PC-3 (cell line): Measurements from ENCODE around the gene PKDREJ. TPM values are rescaled to one million over a fixed set of nuclear protein-coding genes. Genes with fewer than 3 reads are reported as not detected.

Experiments used
- ATAC-seq: fragments of 200-7000 bp; cut with Tn5 transposase; 2 replicates; pipeline ENCODE4 v1.9.1; 2020; ENCODE audit warnings: mild to moderate bottlenecking, moderate library complexity
- BruUV-seq: library from RNA; stranded (reverse); fragments of 400-500 nt; replicated peaks from 2 replicates; lab custom pipeline; 2021; lab: Mats Ljungman, UMichigan
- CTCF ChIA-PET: fragments of 300-600 bp; sonication (Branson Sonifier 250); formaldehyde crosslinking; loops from one replicate; lab custom pipeline; 2022; ENCODE audit warnings: antibody characterized with exemption; lab: Charles Lee
- POLR2A ChIA-PET: fragments of 300-600 bp; sonication (Branson Sonifier 250); formaldehyde crosslinking; loops from one replicate; lab custom pipeline; 2022; ENCODE audit warnings: antibody characterized with exemption; ENCODE audit not compliant: unreplicated experiment; lab: Charles Lee
- DNase-seq: peaks from one replicate; pipeline ENCODE4 v3.0.0-alpha.2; 2015
- H2AFZ ChIP-seq: fragments of 300-600 bp; sonication (generic); 2 replicates; pipeline ENCODE4 v1.6.0; 2016; ENCODE audit warnings: antibody characterized with exemption, low read length
- H3F3A ChIP-seq: fragments of 300-600 bp; sonication (generic); one replicate; pipeline ENCODE4 v1.6.0; 2017; ENCODE audit warnings: antibody characterized with exemption, low read length, control low read depth, mild to moderate bottlenecking; ENCODE audit not compliant: unreplicated experiment
- H3K27ac ChIP-seq: fragments of 300-600 bp; sonication (generic); 2 replicates; pipeline ENCODE4 v1.5.1; 2016; ENCODE audit warnings: mild to moderate bottlenecking, low read length
- H3K27me3 ChIP-seq: fragments of 300-600 bp; sonication (generic); 2 replicates; pipeline ENCODE4 v1.6.1; 2016; ENCODE audit warnings: low read length, mixed read lengths
- H3K36me3 ChIP-seq: fragments of 300-600 bp; sonication (generic); 2 replicates; pipeline ENCODE4 v1.6.1; 2016; ENCODE audit warnings: low read depth, mixed run types, low read length, mixed read lengths
- H3K4me1 ChIP-seq: fragments of 300-600 bp; sonication (generic); 2 replicates; pipeline ENCODE4 v1.5.1; 2016; ENCODE audit warnings: low read length; ENCODE audit not compliant: insufficient read depth
- H3K4me2 ChIP-seq: fragments of 300-600 bp; sonication (generic); 2 replicates; pipeline ENCODE4 v1.6.0; 2016; ENCODE audit warnings: low read length
- H3K4me3 ChIP-seq: fragments of 300-600 bp; sonication (generic); 2 replicates; pipeline ENCODE4 v1.5.1; 2016; ENCODE audit warnings: mild to moderate bottlenecking, low read length, mixed read lengths
- H3K79me2 ChIP-seq: fragments of 300-600 bp; sonication (generic); 2 replicates; pipeline ENCODE4 v1.6.1; 2017; ENCODE audit warnings: low read length, mixed read lengths
- H3K9ac ChIP-seq: fragments of 300-600 bp; sonication (generic); 2 replicates; pipeline ENCODE4 v1.6.0; 2016; ENCODE audit warnings: mild to moderate bottlenecking, low read length
- H3K9me2 ChIP-seq: fragments of 300-600 bp; sonication (generic); replicated peaks from 2 replicates; pipeline ENCODE4 v1.6.1; 2016; ENCODE audit warnings: mixed run types, low read length, mixed read lengths
- H3K9me3 ChIP-seq: fragments of 300-600 bp; sonication (generic); 2 replicates; pipeline ENCODE4 v1.6.1; 2016; ENCODE audit warnings: low read length, mixed read lengths
- H4K20me1 ChIP-seq: fragments of 300-600 bp; sonication (generic); 2 replicates; pipeline ENCODE4 v1.6.1; 2016; ENCODE audit warnings: low read length, mixed read lengths
- EZH2 ChIP-seq: fragments of 300-600 bp; sonication (generic); IDR thresholded peaks from one replicate; pipeline ENCODE4 v1.6.1; 2017; ENCODE audit warnings: antibody characterized with exemption, mild to moderate bottlenecking, low read length; ENCODE audit not compliant: unreplicated experiment
- EZH2phosphoT487 ChIP-seq: fragments of 300-600 bp; sonication (generic); IDR thresholded peaks from 2 replicates; pipeline ENCODE4 v1.6.1; 2018; ENCODE audit warnings: mild to moderate bottlenecking, antibody characterized with exemption, low read length, borderline replicate concordance
- intact Hi-C: fragments of 100-400 bp; cut with micrococcal nuclease; formaldehyde crosslinking; loops from 2 replicates; pipeline ENCODE4 v1.9.0; 2023
- total RNA-seq: library from RNA; depleted of rRNA; stranded (reverse); fragments of >200 nt; gene quantifications from 2 replicates; pipeline ENCODE4 v1.2.3, GENCODE V29; 2014
- TF ChIP-seq, protein P1 (sequence below): fragments of 300-600 bp; sonication (generic); conservative IDR thresholded peaks from 2 replicates; pipeline ENCODE4 v1.5.1; 2017; ENCODE audit warnings: antibody characterized with exemption, low read depth, mild to moderate bottlenecking, low read length

PKDREJ gene
- total RNA-seq, 1 experiment from 2014 or later, result not detected

DNA sequence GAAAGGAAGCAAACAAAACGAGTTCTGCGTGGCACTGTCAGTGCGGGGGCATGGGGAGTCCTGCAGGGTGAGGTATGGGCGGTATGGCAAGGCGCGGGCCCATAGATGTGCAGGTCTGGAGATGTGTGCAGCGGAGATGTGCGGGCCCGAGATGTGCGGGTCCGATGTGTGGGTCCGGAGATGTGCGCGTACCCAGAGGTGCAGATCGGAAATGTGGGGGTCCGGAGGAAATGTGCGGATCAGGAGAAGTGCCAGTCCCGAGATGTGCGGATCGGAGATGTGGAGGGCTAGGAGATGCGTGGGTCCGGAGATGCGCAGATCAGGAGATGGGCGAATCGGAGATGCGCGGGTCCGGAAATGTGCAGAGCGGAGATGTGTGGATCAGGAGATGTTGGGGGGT lies 49.0 kb downstream of the PKDREJ start:
- Histone ChIP-seq H3K36me3 (0 out of 2 replicates have a peak, but pooled peaks cover 5% of the 10 kb centered on the region), H3F3A (no peaks in the 10 kb centered on the region), H3K9me3 (no peaks in the 10 kb centered on the region), H3K27ac (no peak overlapping the region), H3K4me2 (no peak overlapping the region), H2AFZ (no peak overlapping the region), H3K9ac (no peak overlapping the region), H3K4me1 (no peaks in the 10 kb centered on the region), H4K20me1 (no peaks in the 10 kb centered on the region), H3K27me3 (no peaks in the 10 kb centered on the region), H3K79me2 (no peaks in the 10 kb centered on the region), H3K9me2 (no peaks in the 10 kb centered on the region), H3K4me3 (no peak overlapping the region)
- intact Hi-C loops, result no loop called here
- TF ChIP-seq EZH2phosphoT487 (no peak), EZH2 (no peak)
- TF ChIP-seq, protein P1, sequence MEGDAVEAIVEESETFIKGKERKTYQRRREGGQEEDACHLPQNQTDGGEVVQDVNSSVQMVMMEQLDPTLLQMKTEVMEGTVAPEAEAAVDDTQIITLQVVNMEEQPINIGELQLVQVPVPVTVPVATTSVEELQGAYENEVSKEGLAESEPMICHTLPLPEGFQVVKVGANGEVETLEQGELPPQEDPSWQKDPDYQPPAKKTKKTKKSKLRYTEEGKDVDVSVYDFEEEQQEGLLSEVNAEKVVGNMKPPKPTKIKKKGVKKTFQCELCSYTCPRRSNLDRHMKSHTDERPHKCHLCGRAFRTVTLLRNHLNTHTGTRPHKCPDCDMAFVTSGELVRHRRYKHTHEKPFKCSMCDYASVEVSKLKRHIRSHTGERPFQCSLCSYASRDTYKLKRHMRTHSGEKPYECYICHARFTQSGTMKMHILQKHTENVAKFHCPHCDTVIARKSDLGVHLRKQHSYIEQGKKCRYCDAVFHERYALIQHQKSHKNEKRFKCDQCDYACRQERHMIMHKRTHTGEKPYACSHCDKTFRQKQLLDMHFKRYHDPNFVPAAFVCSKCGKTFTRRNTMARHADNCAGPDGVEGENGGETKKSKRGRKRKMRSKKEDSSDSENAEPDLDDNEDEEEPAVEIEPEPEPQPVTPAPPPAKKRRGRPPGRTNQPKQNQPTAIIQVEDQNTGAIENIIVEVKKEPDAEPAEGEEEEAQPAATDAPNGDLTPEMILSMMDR, result no peak
- ChIA-PET CTCF (no interaction called here), POLR2A (no interaction called here)
- BruUV-seq, result no TSS peak
- ATAC-seq (no peak), DNase-seq (no peak)

DNA sequence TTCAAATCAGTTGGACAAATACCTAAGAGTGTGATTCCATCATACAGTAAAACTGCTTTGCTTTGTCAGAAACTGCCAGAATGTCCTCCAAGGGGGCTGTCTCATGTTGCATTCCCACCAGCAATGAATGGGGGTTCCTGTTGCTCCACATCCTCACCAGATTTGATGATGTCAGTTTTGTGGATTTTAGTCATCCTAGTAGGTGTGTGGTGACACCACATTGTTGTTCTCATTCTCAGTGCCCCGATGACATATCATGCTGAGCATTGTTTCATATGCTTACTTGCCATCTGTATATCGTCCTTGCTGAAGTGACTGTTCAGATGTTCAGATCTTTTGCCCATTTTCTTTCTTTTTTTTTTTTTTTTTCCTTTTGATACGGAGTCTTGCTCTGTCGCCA lies 50.1 kb downstream of the PKDREJ start:
- DNase-seq (no peak), ATAC-seq (no peak)
- no peaks in the 10 kb centered on the region for H3K4me1 ChIP-seq
- TF ChIP-seq EZH2, result no peak
- TF ChIP-seq, protein P1, result no peak
- no peak for TF ChIP-seq EZH2phosphoT487
- no peaks in the 10 kb centered on the region for H4K20me1 ChIP-seq
- no TSS peak for BruUV-seq
- no peak overlapping the region for H3K4me3 ChIP-seq
- intact Hi-C loops, result no loop called here
- no peak overlapping the region for H3K9ac ChIP-seq
- H3K9me2 ChIP-seq, result no peaks in the 10 kb centered on the region
- H3K27ac ChIP-seq, result no peak overlapping the region
- H3F3A ChIP-seq, result no peaks in the 10 kb centered on the region
- H3K4me2 ChIP-seq, result no peak overlapping the region
- no peaks in the 10 kb centered on the region for H3K79me2 ChIP-seq
- no peaks in the 10 kb centered on the region for H3K9me3 ChIP-seq
- H2AFZ ChIP-seq, result no peak overlapping the region
- POLR2A ChIA-PET, result no interaction called here
- 0 out of 2 replicates have a peak, but pooled peaks cover 6% of the 10 kb centered on the region for H3K36me3 ChIP-seq
- no peaks in the 10 kb centered on the region for H3K27me3 ChIP-seq
- CTCF ChIA-PET, result no interaction called here

DNA sequence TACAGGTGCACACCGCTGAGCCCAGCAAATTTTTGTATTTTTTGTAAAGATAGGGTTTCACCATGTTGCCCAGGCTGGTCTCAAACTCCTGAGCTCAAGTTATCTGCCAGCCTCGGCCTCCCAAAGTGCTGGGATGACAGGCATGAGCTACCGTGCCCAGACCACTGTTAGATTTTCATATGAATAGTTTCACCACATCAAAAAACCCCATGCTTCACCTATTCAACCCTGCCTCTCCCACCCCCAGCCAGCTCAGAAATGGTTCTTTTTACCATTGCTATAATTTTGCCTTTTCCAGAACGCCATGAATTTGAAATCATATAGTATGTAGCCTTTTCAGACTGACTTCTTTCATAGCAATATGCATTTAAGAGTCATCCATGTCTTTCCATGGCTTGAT lies 50.9 kb downstream of the PKDREJ start:
- no peak overlapping the region for H3K4me3 ChIP-seq
- TF ChIP-seq EZH2phosphoT487 (no peak), EZH2 (no peak)
- TF ChIP-seq, protein P1, result no peak
- POLR2A ChIA-PET, result no interaction called here
- CTCF ChIA-PET, result no interaction called here
- 0 out of 2 replicates have a peak, but pooled peaks cover 6% of the 10 kb centered on the region for H3K36me3 ChIP-seq
- H3K4me2 ChIP-seq, result no peak overlapping the region
- H3K79me2 ChIP-seq, result no peaks in the 10 kb centered on the region
- ATAC-seq (no peak), DNase-seq (no peak)
- no peaks in the 10 kb centered on the region for H3F3A ChIP-seq
- no peak overlapping the region for H3K27ac ChIP-seq
- intact Hi-C loops, result no loop called here
- no peaks in the 10 kb centered on the region for H4K20me1 ChIP-seq
- H3K27me3 ChIP-seq, result no peaks in the 10 kb centered on the region
- BruUV-seq, result no TSS peak
- no peaks in the 10 kb centered on the region for H3K9me3 ChIP-seq
- H3K9ac ChIP-seq, result no peak overlapping the region
- H3K4me1 ChIP-seq, result no peaks in the 10 kb centered on the region
- no peaks in the 10 kb centered on the region for H3K9me2 ChIP-seq
- no peak overlapping the region for H2AFZ ChIP-seq
